Omental fat pad (tissue), 4 donors: ENCODE results near the gene C2orf49. TPM values are rescaled to one million over a fixed set of nuclear protein-coding genes. Genes with fewer than 3 reads are reported as not detected.

Source experiments
- ATAC-seq: fragments of 150-250 bp; one replicate; pipeline ENCODE4 v1.9.1; 2016; ENCODE audit warnings: mild to moderate bottlenecking, moderate library complexity; ENCODE audit not compliant: low FRiP score
- DNase-seq: peaks from one replicate; pipeline ENCODE4 v3.0.0-alpha.2; 2019; ENCODE audit warnings: low spot score
- CTCF ChIP-seq, 3 donors: fragments of 450-650 bp; IDR thresholded peaks; one replicate each; pipeline ENCODE4 v1.5.1; 2016 to 2017; ENCODE audit warnings: antibody characterized with exemption in 3 of 3, mild to moderate bottlenecking in 3 of 3, moderate library complexity in 2 of 3
- total RNA-seq, 4 donors: library from RNA; depleted of rRNA; stranded (reverse); fragments of >200 nt; gene quantifications; one replicate each; pipeline ENCODE4 v1.1.0, GENCODE V29; 2016

Gene C2orf49
- total RNA-seq, 4 donors from 2014 or later, result 14.3 to 18.3 (median 15.9) TPM

- peak; percentile 52 for ATAC-seq
- no peak for TF ChIP-seq CTCF (IDR thresholded peaks at IDR 0.05)
- DNase-seq, result no peak
These were observed 51.6 kb downstream of the C2orf49 start for GRCh38 chr2:105388971-105389381.

GRCh38 chr2:105390454-105390853, 53.1 kb downstream of the C2orf49 start:
- DNase-seq (no peak), ATAC-seq (no peak)
- no peak for TF ChIP-seq CTCF (IDR thresholded peaks at IDR 0.05)

- no peak for TF ChIP-seq CTCF (IDR thresholded peaks at IDR 0.05)
- DNase-seq (no peak), ATAC-seq (no peak)
These were observed 53.8 kb downstream of the C2orf49 start for GRCh38 chr2:105391058-105391627.

GRCh38 chr2:105391763-105392662, 54.7 kb downstream of the C2orf49 start:
- TF ChIP-seq CTCF (IDR thresholded peaks at IDR 0.05), result no peak
- no peak for ATAC-seq
- DNase-seq, result no peak

- no peak for ATAC-seq
- DNase-seq, result no peak
- no peak for TF ChIP-seq CTCF (IDR thresholded peaks at IDR 0.05)
These were observed 56.2 kb downstream of the C2orf49 start for GRCh38 chr2:105393373-105394055.

GRCh38 chr2:105394951-105395611, 57.7 kb downstream of the C2orf49 start:
- no peak for ATAC-seq
- no peak for TF ChIP-seq CTCF (IDR thresholded peaks at IDR 0.05)
- no peak for DNase-seq
